Adrenal gland (tissue), 12 donors: ENCODE data around the gene GPHN. TPM values are rescaled to one million over a fixed set of nuclear protein-coding genes. Genes with fewer than 3 reads are reported as not detected.

Experiments
- DNase-seq, 7 donors: peaks; one replicate each; pipeline ENCODE4 v3.0.0-alpha.2; 2019 to 2020
- H3K27ac ChIP-seq, 5 donors: fragments of 200-600 bp; sonication (generic) in 4 of 5; 1 replicate in 3 of 5; 2 replicates in 2 of 5; pipeline versions ENCODE4 v1.5.1 to v1.8.0; 2016 to 2020; ENCODE audit warnings: mild to moderate bottlenecking in 1 of 5
- H3K27me3 ChIP-seq: fragments of 200-600 bp; 2 replicates; pipeline ENCODE4 v1.8.0; 2021
- H3K36me3 ChIP-seq, 2 donors: fragments of 200-600 bp; replicated peaks in 1 of 2; 1 replicate in 1 of 2; 2 replicates in 1 of 2; pipeline versions ENCODE4 v1.5.1 to v1.8.0; 2018 to 2022
- H3K4me1 ChIP-seq, 2 donors: fragments of 200-600 bp; replicated peaks in 1 of 2; 1 replicate in 1 of 2; 2 replicates in 1 of 2; pipeline versions ENCODE4 v1.5.1 to v1.8.0; 2018 to 2021
- H3K4me3 ChIP-seq, 4 donors: fragments of 200-600 bp; sonication (generic) in 3 of 4; one replicate each; pipeline ENCODE4 v1.5.1; 2016 to 2018
- H3K9me3 ChIP-seq, 3 donors: fragments of 200-600 bp; sonication (generic) in 1 of 3; replicated peaks in 1 of 3; 1 replicate in 2 of 3; 2 replicates in 1 of 3; pipeline versions ENCODE4 v1.5.1 to v1.8.0; 2016 to 2021
- CTCF ChIP-seq, 6 experiments: fragments of 450-650 bp in 4 of 6; fragments of 200-600 bp in 2 of 6; sonication (generic) in 1 of 6; IDR thresholded peaks; 1 replicate in 5 of 6; 2 replicates in 1 of 6; pipeline versions ENCODE4 v1.5.1 to v1.8.0; 2016 to 2021; ENCODE audit warnings: antibody characterized with exemption in 6 of 6, mild to moderate bottlenecking in 2 of 6, moderate library complexity in 1 of 6
- POLR2A ChIP-seq, 2 donors: fragments of 450-650 bp; IDR thresholded peaks; one replicate each; pipeline ENCODE4 v1.6.1; 2017; ENCODE audit warnings: antibody characterized with exemption in 2 of 2, mild to moderate bottlenecking in 2 of 2, moderate library complexity in 1 of 2
- WGBS, 4 donors: extraction: QIAGEN DNeasy Blood & Tissue Kit in 2 of 4; methylation state at CpG; one replicate each; pipeline versions ENCODE4 v1.1.5 to v1.1.7; 2013 to 2017; 5-methylcytosine and 5-hydroxymethylcytosine counted together
- intact Hi-C, 2 donors: fragments of 100-400 bp; cut with DNase I; formaldehyde crosslinking; loops; one replicate each; pipeline versions ENCODE4 v1.14.1 to v1.15.0; 2022 to 2023
- polyA plus RNA-seq, 3 donors: library from polyadenylated mRNA; stranded (reverse); fragments of 200-250 nt in 2 of 3; fragments of 350-450 nt in 1 of 3; fragmentation: Illumina TruSeq in 1 of 3; extraction: RNeasy Lipid Tissue Mini Kit (QIAGEN cat#74804) in 1 of 3; gene quantifications; one replicate each; pipeline ENCODE4 v1.2.3, GENCODE V29; 2013 to 2014
- total RNA-seq, 9 donors: library from RNA; depleted of rRNA in 4 of 9; stranded (reverse); fragments of >200 nt in 4 of 9; fragments of 120-200 nt in 1 of 9; fragmentation: NEBNext Ultra II Directional in 1 of 9; extraction: Animal tissue kit (Norgen Biotek cat#: 25700) in 1 of 9; gene quantifications; one replicate each; pipeline versions ENCODE4 v1.1.0 to v1.2.4, GENCODE V29; 2013 to 2023
- donor health status: healthy with polysubstance abuse.
- donor health status: Bipolar disorder and iron deficiency.
- donor health status: DM: yes; HTN: yes; CAD: no.
- donor health status: DM: no; HTN: no; CAD: no.
- donor health status: DM: no; HTN: no; CAD: no.
- donor health status: DM: yes; HTN: yes; CAD: no.

GPHN gene
- total and polyA plus RNA-seq, 12 donors = 12.5 to 41.0 (median 24.0) TPM

- no peak overlapping the region for H3K27ac ChIP-seq
- no peak overlapping the region for H3K4me3 ChIP-seq
- DNase-seq = no peak
- H3K36me3 ChIP-seq = no peaks in the 10 kb centered on the region
- WGBS, 4 donors = 91 to 99% (median 92%) methylated on average over 3 to 4 of the region's 4 CpGs
- H3K27me3 ChIP-seq = no peaks in the 10 kb centered on the region
- intact Hi-C loops = no loop called here
- TF ChIP-seq POLR2A (IDR thresholded peaks at IDR 0.05) = no peak
- no peak for TF ChIP-seq CTCF (IDR thresholded peaks at IDR 0.05)
- H3K9me3 ChIP-seq = peaks cover 0 to 7% (median 0%) of the 10 kb centered on the region in 3 donors
- no peaks in the 10 kb centered on the region for H3K4me1 ChIP-seq
These were observed 295.0 kb downstream of the GPHN start for GRCh38 chr14:66802962-66803361.

GRCh38 chr14:66804141-66804540 lies 296.2 kb downstream of the GPHN start:
- intact Hi-C loops = no loop called here
- Histone ChIP-seq H3K4me3 (no peak overlapping the region), H3K27me3 (no peaks in the 10 kb centered on the region), H3K27ac (no peak overlapping the region), H3K4me1 (no peaks in the 10 kb centered on the region), H3K36me3 (no peaks in the 10 kb centered on the region), H3K9me3 (peaks cover 0 to 7% (median 0%) of the 10 kb centered on the region in 3 donors)
- no peak for TF ChIP-seq POLR2A (IDR thresholded peaks at IDR 0.05)
- no peak for TF ChIP-seq CTCF (IDR thresholded peaks at IDR 0.05)
- 86 to 96% (median 88%) methylated on average over 1 of the region's 1 CpG for WGBS, 4 donors
- DNase-seq = no peak

- Histone ChIP-seq H3K36me3 (no peaks in the 10 kb centered on the region), H3K4me3 (no peak overlapping the region), H3K27me3 (no peaks in the 10 kb centered on the region), H3K27ac (no peak overlapping the region), H3K9me3 (peaks cover 0 to 13% (median 3%) of the 10 kb centered on the region in 3 donors), H3K4me1 (no peaks in the 10 kb centered on the region)
- TF ChIP-seq CTCF (IDR thresholded peaks at IDR 0.05) (no peak), POLR2A (IDR thresholded peaks at IDR 0.05) (no peak)
- DNase-seq = no peak
- WGBS, 4 donors = 90 to 100% (median 91%) methylated on average over 2 to 6 of the region's 6 CpGs; no CpG with 5 or more reads in 1 of the 4 donors
- intact Hi-C loops = no loop called here
These were observed 305.7 kb downstream of the GPHN start for GRCh38 chr14:66813636-66814035.

- intact Hi-C loops = no loop called here
- DNase-seq = no peak
- TF ChIP-seq POLR2A (IDR thresholded peaks at IDR 0.05) = no peak
- TF ChIP-seq CTCF (IDR thresholded peaks at IDR 0.05) = no peak
- Histone ChIP-seq H3K4me3 (no peak overlapping the region), H3K36me3 (no peaks in the 10 kb centered on the region), H3K9me3 (peaks cover 0 to 13% (median 3%) of the 10 kb centered on the region in 3 donors), H3K27ac (no peak overlapping the region), H3K27me3 (no peaks in the 10 kb centered on the region), H3K4me1 (no peaks in the 10 kb centered on the region)
- 92 to 98% (median 97%) methylated on average over 2 of the region's 2 CpGs for WGBS, 4 donors
These were observed 307.7 kb downstream of the GPHN start for GRCh38 chr14:66815687-66816086.
